Skeletal muscle tissue (tissue), 4 donors: Measurements from ENCODE around the gene MMP17. TPM values are rescaled to one million over a fixed set of nuclear protein-coding genes. Genes with fewer than 3 reads are reported as not detected.

Source experiments
- H3K27ac ChIP-seq: one replicate; pipeline ENCODE4 v1.7.0; 2013; ENCODE audit warnings: mild to moderate bottlenecking, low read depth, low read length, inconsistent platforms
- H3K27me3 ChIP-seq, 3 donors: one replicate each; pipeline ENCODE4 v1.7.0; 2013; ENCODE audit warnings: low read length in 3 of 3; ENCODE audit not compliant: control insufficient read depth in 3 of 3, insufficient read depth in 3 of 3
- H3K36me3 ChIP-seq, 3 donors: one replicate each; pipeline ENCODE4 v1.7.0; 2013; ENCODE audit warnings: low read length in 3 of 3; ENCODE audit not compliant: control insufficient read depth in 3 of 3, insufficient read depth in 3 of 3
- H3K4me1 ChIP-seq, 3 donors: one replicate each; pipeline ENCODE4 v1.7.0; 2013; ENCODE audit warnings: low read length in 3 of 3, mild to moderate bottlenecking in 3 of 3; ENCODE audit not compliant: control insufficient read depth in 3 of 3, insufficient read depth in 3 of 3
- H3K4me3 ChIP-seq, 3 donors: one replicate each; pipeline ENCODE4 v1.7.0; 2013; ENCODE audit warnings: low read length in 3 of 3
- H3K9ac ChIP-seq, 3 donors: one replicate each; pipeline ENCODE4 v1.7.0; 2013; ENCODE audit warnings: low read length in 3 of 3, mild to moderate bottlenecking in 3 of 3, moderate library complexity in 2 of 3, low read depth in 1 of 3
- H3K9me3 ChIP-seq, 3 donors: one replicate each; pipeline ENCODE4 v1.7.0; 2013; ENCODE audit warnings: low read length in 3 of 3; ENCODE audit not compliant: control insufficient read depth in 3 of 3
- total RNA-seq: library from RNA; depleted of rRNA; stranded (reverse); fragments of >200 nt; gene quantifications from one replicate; pipeline ENCODE4 v1.2.3, GENCODE V29; 2014
- donor health status: Osteomylitis.

MMP17 gene
- total RNA-seq, 1 donor from 2014 or later, result 6.3 TPM

- Histone ChIP-seq H3K9ac (no peak overlapping the region), H3K9me3 (no peaks in the 10 kb centered on the region), H3K27me3 (peaks cover 0 to 6% (median 5%) of the 10 kb centered on the region in 3 donors), H3K4me1 (no peaks in the 10 kb centered on the region), H3K4me3 (no peak overlapping the region), H3K36me3 (no peaks in the 10 kb centered on the region), H3K27ac (no peak overlapping the region)
These were observed 19.3 kb downstream of the MMP17 start for GRCh38 chr12:131847456-131847855.

- no peak overlapping the region for H3K4me3 ChIP-seq
- H3K27me3 ChIP-seq, result peaks cover 0 to 13% (median 5%) of the 10 kb centered on the region in 3 donors
- H3K27ac ChIP-seq, result no peak overlapping the region
- H3K9me3 ChIP-seq, result no peaks in the 10 kb centered on the region
- no peaks in the 10 kb centered on the region for H3K4me1 ChIP-seq
- no peak overlapping the region for H3K9ac ChIP-seq
- H3K36me3 ChIP-seq, result no peaks in the 10 kb centered on the region
These were observed 20.6 kb downstream of the MMP17 start for GRCh38 chr12:131848753-131849152.

DNA sequence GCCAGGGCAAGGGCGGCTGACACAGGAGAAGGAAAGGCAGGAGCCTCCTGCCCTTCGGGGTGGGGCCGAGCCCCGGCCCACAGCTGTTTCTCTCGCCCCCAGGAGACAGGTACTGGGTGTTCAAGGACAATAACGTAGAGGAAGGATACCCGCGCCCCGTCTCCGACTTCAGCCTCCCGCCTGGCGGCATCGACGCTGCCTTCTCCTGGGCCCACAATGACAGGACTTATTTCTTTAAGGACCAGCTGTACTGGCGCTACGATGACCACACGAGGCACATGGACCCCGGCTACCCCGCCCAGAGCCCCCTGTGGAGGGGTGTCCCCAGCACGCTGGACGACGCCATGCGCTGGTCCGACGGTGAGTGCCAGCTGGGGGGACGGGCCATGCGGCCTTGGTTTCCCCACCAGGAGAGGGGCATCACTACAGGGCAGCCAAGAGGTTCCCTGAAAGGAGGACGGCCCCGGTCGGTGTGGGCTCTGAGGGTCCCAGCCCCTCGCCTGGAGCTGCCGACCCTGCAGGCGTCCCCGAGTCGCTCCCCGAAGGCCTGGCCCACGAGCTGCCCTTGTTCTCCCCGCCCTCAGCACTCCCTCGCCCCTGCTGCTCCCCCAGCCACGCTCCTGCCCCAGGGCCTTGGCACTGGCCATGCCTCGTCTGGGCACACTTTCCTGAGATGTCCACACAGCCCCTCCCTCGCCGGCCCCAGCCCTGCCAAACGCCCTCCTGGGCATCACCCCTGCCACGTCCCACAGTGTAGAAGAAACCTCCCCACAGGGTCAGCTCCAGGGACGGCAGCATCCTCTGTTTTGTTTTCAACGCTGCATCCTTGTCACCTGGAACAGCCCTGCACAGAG, 21.7 kb downstream of the MMP17 start:
- peaks cover 11 to 21% (median 13%) of the 10 kb centered on the region in 3 donors for H3K27me3 ChIP-seq
- no peaks in the 10 kb centered on the region for H3K4me1 ChIP-seq
- H3K9ac ChIP-seq, result no peak overlapping the region
- no peaks in the 10 kb centered on the region for H3K9me3 ChIP-seq
- H3K4me3 ChIP-seq, result no peak overlapping the region
- H3K27ac ChIP-seq, result no peak overlapping the region
- H3K36me3 ChIP-seq, result no peaks in the 10 kb centered on the region

DNA sequence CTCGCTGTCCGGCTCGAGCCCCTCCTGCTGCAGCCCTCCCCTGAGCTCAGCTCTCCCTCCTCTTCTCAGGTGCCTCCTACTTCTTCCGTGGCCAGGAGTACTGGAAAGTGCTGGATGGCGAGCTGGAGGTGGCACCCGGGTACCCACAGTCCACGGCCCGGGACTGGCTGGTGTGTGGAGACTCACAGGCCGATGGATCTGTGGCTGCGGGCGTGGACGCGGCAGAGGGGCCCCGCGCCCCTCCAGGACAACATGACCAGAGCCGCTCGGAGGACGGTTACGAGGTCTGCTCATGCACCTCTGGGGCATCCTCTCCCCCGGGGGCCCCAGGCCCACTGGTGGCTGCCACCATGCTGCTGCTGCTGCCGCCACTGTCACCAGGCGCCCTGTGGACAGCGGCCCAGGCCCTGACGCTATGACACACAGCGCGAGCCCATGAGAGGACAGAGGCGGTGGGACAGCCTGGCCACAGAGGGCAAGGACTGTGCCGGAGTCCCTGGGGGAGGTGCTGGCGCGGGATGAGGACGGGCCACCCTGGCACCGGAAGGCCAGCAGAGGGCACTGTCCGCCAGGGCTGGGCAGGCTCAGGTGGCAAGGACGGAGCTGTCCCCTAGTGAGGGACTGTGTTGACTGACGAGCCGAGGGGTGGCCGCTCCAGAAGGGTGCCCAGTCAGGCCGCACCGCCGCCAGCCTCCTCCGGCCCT, 22.8 kb downstream of the MMP17 start:
- no peak overlapping the region for H3K4me3 ChIP-seq
- no peak overlapping the region for H3K27ac ChIP-seq
- H3K36me3 ChIP-seq, result no peaks in the 10 kb centered on the region
- H3K9me3 ChIP-seq, result no peaks in the 10 kb centered on the region
- H3K27me3 ChIP-seq, result peaks cover 17 to 29% (median 21%) of the 10 kb centered on the region in 3 donors
- no peak overlapping the region for H3K9ac ChIP-seq
- H3K4me1 ChIP-seq, result no peaks in the 10 kb centered on the region

DNA sequence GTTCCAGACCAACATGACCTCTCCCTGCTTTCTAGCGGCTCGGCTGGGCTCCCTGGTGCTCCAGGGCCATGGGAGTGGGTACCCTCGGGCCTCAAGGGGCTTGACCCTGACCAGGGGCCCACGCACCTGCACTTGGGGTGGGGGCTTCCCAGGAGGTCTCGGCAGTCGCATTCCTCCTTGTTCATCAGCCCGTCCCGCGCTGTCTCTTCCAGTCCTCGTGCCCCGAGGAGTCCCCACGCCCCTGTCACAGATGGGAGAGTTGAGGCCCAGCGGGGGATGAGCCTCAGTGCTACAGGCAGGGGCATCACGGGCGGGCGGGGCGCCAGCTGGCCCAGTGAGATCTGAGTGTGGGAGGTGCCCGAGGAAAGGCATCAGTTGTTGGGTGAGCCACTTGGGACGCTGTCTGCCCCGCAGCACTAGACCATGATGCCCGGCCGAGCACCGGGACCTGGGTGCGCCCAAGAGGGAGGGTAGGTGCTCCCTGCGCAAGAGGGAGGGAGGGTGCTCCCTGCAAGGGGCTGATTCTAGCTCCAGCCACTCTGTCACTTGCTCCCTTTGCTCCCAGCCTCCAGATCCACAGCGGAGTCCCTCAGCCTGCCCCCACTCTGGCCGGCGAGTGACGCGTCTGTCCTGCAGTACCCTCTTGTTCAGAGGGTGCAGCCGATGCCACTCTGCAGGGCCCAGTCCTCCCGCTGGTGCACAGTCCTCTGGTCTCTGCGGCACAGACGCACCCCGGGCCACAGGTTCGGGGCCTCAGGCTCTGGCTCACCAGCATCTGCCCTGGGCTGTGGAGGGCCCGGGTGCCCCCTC, 23.8 kb downstream of the MMP17 start:
- Histone ChIP-seq H3K4me3 (no peak overlapping the region), H3K9me3 (no peaks in the 10 kb centered on the region), H3K27me3 (peaks cover 23 to 36% (median 28%) of the 10 kb centered on the region in 3 donors), H3K36me3 (no peaks in the 10 kb centered on the region), H3K9ac (no peak overlapping the region), H3K4me1 (no peaks in the 10 kb centered on the region), H3K27ac (no peak overlapping the region)

DNA sequence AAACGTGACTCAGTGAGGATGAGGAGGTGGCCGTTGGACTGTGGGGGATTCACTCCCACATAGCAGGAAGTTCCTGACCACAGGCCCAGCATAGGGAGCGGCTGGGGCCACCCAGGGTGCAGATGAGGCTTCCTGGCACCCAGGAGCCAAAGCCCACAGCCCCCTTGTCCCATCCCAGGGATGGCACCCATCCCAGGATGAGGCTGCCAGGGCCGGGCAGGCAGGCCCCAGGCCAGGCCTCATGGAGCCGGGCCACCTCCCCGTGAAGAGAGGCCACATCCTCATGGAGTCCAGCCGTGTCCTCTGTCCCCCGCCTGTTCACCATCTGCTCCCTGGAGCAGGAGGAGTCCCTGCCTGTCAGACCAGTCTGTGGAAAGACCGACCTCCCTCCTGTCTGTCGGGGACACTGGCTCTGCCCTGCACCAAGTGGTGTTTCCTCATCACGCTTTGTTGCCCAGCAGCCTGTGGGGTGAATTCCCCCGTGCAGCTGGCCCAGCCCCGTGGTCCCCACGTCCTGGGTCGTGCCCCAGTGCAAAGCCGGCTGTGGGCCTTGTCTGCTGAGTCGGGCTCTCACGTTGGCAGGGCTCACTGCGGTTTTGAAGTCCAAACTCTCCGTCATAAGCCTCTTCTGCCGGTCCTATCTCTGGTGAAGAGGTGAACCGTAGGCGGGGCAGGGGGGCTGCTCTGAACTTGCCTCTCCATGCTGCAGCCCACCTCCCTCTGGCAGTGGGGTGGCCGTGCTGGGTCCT, 24.5 kb downstream of the MMP17 start:
- Histone ChIP-seq H3K9me3 (no peaks in the 10 kb centered on the region), H3K27me3 (peaks cover 23 to 36% (median 28%) of the 10 kb centered on the region in 3 donors), H3K27ac (no peak overlapping the region), H3K9ac (no peak overlapping the region), H3K4me3 (no peak overlapping the region), H3K4me1 (no peaks in the 10 kb centered on the region), H3K36me3 (no peaks in the 10 kb centered on the region)

DNA sequence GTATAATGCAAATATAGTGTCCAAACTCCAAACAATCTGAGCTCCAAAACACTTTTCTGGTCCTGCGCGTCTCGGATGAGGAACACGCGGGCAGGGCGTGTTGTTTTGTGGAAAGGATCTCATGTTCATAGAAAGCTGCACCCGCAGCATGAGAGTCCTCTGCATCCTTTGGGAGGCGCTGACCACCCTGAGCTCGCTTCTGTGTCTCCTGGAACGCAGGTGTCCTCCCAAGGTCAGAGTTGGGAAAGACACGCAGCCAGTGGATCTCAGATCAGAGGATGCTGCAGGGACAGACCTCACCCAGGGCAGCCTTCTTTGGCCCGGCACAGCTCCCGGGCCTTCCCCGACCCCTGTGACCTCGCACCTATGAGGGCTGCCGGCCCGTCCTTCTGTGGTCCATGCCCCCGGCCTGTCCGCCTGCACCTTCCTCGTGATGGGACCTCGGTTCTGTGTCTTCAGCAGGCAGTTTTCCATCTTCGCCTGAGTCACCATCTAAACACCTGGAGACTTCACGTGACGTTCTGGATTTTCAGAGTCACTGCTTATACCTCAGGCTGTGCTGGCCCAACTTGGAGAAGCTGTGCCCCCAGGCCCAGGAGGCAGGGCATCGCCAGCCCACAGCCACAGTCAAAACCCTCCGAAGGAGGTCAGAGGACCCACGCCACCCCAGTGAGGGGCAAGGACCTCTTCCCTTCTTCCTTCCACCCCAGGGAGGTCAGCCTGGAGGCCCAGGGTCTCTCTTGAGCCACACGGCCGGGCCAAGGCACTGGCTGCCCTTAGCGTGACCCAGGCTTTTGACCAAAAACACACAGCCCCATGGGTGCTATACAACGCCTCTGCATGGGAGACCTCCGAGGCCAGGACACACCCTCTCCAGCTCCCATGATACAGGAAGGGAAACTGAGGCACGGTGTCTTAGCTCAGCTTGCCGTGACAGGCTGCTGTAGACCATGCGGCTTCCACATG, 25.9 kb downstream of the MMP17 start:
- no peaks in the 10 kb centered on the region for H3K4me1 ChIP-seq
- peaks cover 23 to 36% (median 28%) of the 10 kb centered on the region in 3 donors for H3K27me3 ChIP-seq

GRCh38 chr12:131854861-131855476, 26.8 kb downstream of the MMP17 start:
- no peak overlapping the region for H3K9ac ChIP-seq
- H3K4me3 ChIP-seq, result no peak overlapping the region
- H3K4me1 ChIP-seq, result no peaks in the 10 kb centered on the region
- peaks cover 23 to 36% (median 28%) of the 10 kb centered on the region in 3 donors for H3K27me3 ChIP-seq
- H3K27ac ChIP-seq, result no peak overlapping the region
- no peaks in the 10 kb centered on the region for H3K9me3 ChIP-seq
- H3K36me3 ChIP-seq, result no peaks in the 10 kb centered on the region

More for the DNA sequence above, 25.9 kb downstream of the MMP17 start:
- Histone ChIP-seq H3K27ac (no peak overlapping the region), H3K9ac (no peak overlapping the region), H3K9me3 (no peaks in the 10 kb centered on the region), H3K36me3 (no peaks in the 10 kb centered on the region), H3K4me3 (no peak overlapping the region)
